GM23338 (cell line): ENCODE results near the gene FHOD1. TPM values are rescaled to one million over a fixed set of nuclear protein-coding genes. Genes with fewer than 3 reads are reported as not detected.

Experiments used
- ATAC-seq: fragments of 200-7000 bp; cut with Tn5 transposase; 3 replicates; pipeline ENCODE4 v1.9.1; 2020
- DNase-seq: peaks from one replicate; pipeline ENCODE4 v3.0.0-alpha.2; 2015; ENCODE audit warnings: low spot score
- H2AFZ ChIP-seq: fragments of 200-600 bp; sonication (generic); 2 replicates; pipeline ENCODE4 v1.8.0; 2016; ENCODE audit warnings: antibody characterized with exemption, mild to moderate bottlenecking, moderate library complexity
- H3F3A ChIP-seq: fragments of 200-600 bp; sonication (generic); replicated peaks from 2 replicates; pipeline ENCODE4 v1.8.0; 2017; ENCODE audit warnings: antibody characterized with exemption, mixed run types, low read depth
- H3K27ac ChIP-seq: fragments of 200-600 bp; sonication (generic); 2 replicates; pipeline ENCODE4 v1.6.1; 2016; ENCODE audit warnings: low read depth
- H3K27me3 ChIP-seq: fragments of 200-600 bp; sonication (generic); 2 replicates; pipeline ENCODE4 v1.8.0; 2016; ENCODE audit warnings: mild to moderate bottlenecking, mixed run types, moderate library complexity; ENCODE audit not compliant: insufficient read depth
- H3K36me3 ChIP-seq: fragments of 200-600 bp; sonication (generic); 2 replicates; pipeline ENCODE4 v1.8.0; 2016; ENCODE audit warnings: mild to moderate bottlenecking; ENCODE audit not compliant: insufficient read depth
- H3K4me1 ChIP-seq: fragments of 200-600 bp; sonication (generic); 2 replicates; pipeline ENCODE4 v1.8.0; 2016; ENCODE audit warnings: mild to moderate bottlenecking, moderate library complexity; ENCODE audit not compliant: insufficient read depth
- H3K4me2 ChIP-seq: fragments of 200-600 bp; sonication (generic); 2 replicates; pipeline ENCODE4 v1.7.1; 2017; ENCODE audit warnings: mixed run types
- H3K4me3 ChIP-seq: fragments of 200-600 bp; sonication (generic); 2 replicates; pipeline ENCODE4 v1.6.1; 2016; ENCODE audit warnings: mixed run types
- H3K79me2 ChIP-seq: fragments of 200-600 bp; sonication (generic); replicated peaks from 2 replicates; pipeline ENCODE4 v1.8.0; 2017; ENCODE audit warnings: mild to moderate bottlenecking; ENCODE audit not compliant: insufficient read depth
- H3K9me2 ChIP-seq: fragments of 200-600 bp; sonication (generic); 2 replicates; pipeline ENCODE4 v1.8.0; 2017; ENCODE audit not compliant: insufficient read depth
- H4K20me1 ChIP-seq: fragments of 200-600 bp; sonication (generic); replicated peaks from 2 replicates; pipeline ENCODE4 v1.8.0; 2017; ENCODE audit warnings: mild to moderate bottlenecking; ENCODE audit not compliant: insufficient read depth
- H3K27ac Mint-ChIP-seq: 2 replicates; pipeline ENCODE4 v1.8.0; 2020; ENCODE audit warnings: inconsistent platforms, mild to moderate bottlenecking, moderate library complexity, mixed read lengths
- H3K27me3 Mint-ChIP-seq: 3 replicates; pipeline ENCODE4 v1.8.0; 2022; ENCODE audit warnings: low read depth, mild to moderate bottlenecking, moderate library complexity, mixed read lengths, inconsistent platforms; ENCODE audit not compliant: insufficient read depth, poor library complexity
- H3K36me3 Mint-ChIP-seq: 3 replicates; pipeline ENCODE4 v1.8.0; 2021; ENCODE audit warnings: low read depth, mild to moderate bottlenecking, inconsistent platforms, moderate library complexity, mixed read lengths
- H3K4me1 Mint-ChIP-seq: 3 replicates; pipeline ENCODE4 v1.8.0; 2020; ENCODE audit warnings: mild to moderate bottlenecking, inconsistent platforms, mixed read lengths
- H3K4me3 Mint-ChIP-seq: 3 replicates; pipeline ENCODE4 v1.8.0; 2021; ENCODE audit warnings: moderate library complexity, mild to moderate bottlenecking, inconsistent platforms, mixed read lengths
- H3K9me3 Mint-ChIP-seq: 3 replicates; pipeline ENCODE4 v1.8.0; 2020; ENCODE audit warnings: moderate library complexity, mild to moderate bottlenecking, inconsistent platforms, mixed read lengths
- CREB1 ChIP-seq: fragments of 250-450 bp; sonication (Bioruptor Pico); IDR thresholded peaks from 2 replicates; pipeline ENCODE4 v1.5.0; 2020; ENCODE audit warnings: low read depth, mild to moderate bottlenecking, moderate library complexity
- EZH2 ChIP-seq: fragments of 200-600 bp; sonication (generic); IDR thresholded peaks from one replicate; pipeline ENCODE4 v1.8.0; 2017; ENCODE audit warnings: antibody characterized with exemption, mild to moderate bottlenecking, low read depth; ENCODE audit not compliant: unreplicated experiment
- EZH2phosphoT487 ChIP-seq: fragments of 200-600 bp; sonication (generic); IDR thresholded peaks from one replicate; pipeline ENCODE4 v1.8.1; 2018; ENCODE audit warnings: antibody characterized with exemption; ENCODE audit not compliant: unreplicated experiment
- JUNB ChIP-seq: IDR thresholded peaks from one replicate; pipeline ENCODE4 v1.6.1; 2016; ENCODE audit warnings: antibody characterized with exemption; ENCODE audit not compliant: unreplicated experiment
- NANOG ChIP-seq: IDR thresholded peaks from 2 replicates; pipeline ENCODE4 v1.6.1; 2016; ENCODE audit warnings: antibody characterized with exemption, borderline replicate concordance
- POLR2AphosphoS5 ChIP-seq: IDR thresholded peaks from 2 replicates; pipeline ENCODE4 v1.6.1; 2016; ENCODE audit warnings: antibody characterized with exemption, low read depth
- ZNF114 ChIP-seq: fragments of 250-450 bp; sonication (Bioruptor Pico); IDR thresholded peaks from 2 replicates; pipeline ENCODE4 v1.5.0; 2020; ENCODE audit warnings: mild to moderate bottlenecking, moderate library complexity
- ZNF331 ChIP-seq: fragments of 250-450 bp; sonication (Bioruptor Pico); IDR thresholded peaks from 2 replicates; pipeline ENCODE4 v1.5.0; 2020; ENCODE audit warnings: low read depth, mild to moderate bottlenecking, moderate library complexity
- polyA plus RNA-seq: library from polyadenylated mRNA; unstranded; fragments of >200 nt; fragmentation: Nextera tagmentation; extraction: Ambion mirVana; gene quantifications from 2 replicates; pipeline ENCODE4 v1.2.1, GENCODE V29; 2016
- total RNA-seq: library from RNA; depleted of rRNA; stranded (reverse); fragments of >200 nt; shearing (Covaris generic); gene quantifications from 2 replicates; pipeline ENCODE4 v1.2.3, GENCODE V29; 2014
- TF ChIP-seq, protein P1 (sequence below): IDR thresholded peaks from one replicate; pipeline ENCODE4 v1.6.1; 2018; ENCODE audit warnings: antibody characterized with exemption; ENCODE audit not compliant: unreplicated experiment
- TF ChIP-seq, protein P2 (sequence below), 2 experiments: fragments of 200-600 bp in 1 of 2; sonication (generic) in 1 of 2; conservative IDR thresholded peaks; 2 replicates each; pipeline versions ENCODE4 v1.5.1 to v1.6.1; 2016 to 2017; ENCODE audit warnings: antibody characterized with exemption in 2 of 2, low read depth in 2 of 2, mild to moderate bottlenecking in 2 of 2, moderate library complexity in 1 of 2
- TF ChIP-seq, protein P3 (sequence below): IDR thresholded peaks from 2 replicates; pipeline ENCODE4 v1.6.1; 2016; ENCODE audit warnings: antibody characterized with exemption

Gene FHOD1
- total and polyA plus RNA-seq, 2 experiments from 2014 or later, result 26.2 to 52.7 TPM

DNA sequence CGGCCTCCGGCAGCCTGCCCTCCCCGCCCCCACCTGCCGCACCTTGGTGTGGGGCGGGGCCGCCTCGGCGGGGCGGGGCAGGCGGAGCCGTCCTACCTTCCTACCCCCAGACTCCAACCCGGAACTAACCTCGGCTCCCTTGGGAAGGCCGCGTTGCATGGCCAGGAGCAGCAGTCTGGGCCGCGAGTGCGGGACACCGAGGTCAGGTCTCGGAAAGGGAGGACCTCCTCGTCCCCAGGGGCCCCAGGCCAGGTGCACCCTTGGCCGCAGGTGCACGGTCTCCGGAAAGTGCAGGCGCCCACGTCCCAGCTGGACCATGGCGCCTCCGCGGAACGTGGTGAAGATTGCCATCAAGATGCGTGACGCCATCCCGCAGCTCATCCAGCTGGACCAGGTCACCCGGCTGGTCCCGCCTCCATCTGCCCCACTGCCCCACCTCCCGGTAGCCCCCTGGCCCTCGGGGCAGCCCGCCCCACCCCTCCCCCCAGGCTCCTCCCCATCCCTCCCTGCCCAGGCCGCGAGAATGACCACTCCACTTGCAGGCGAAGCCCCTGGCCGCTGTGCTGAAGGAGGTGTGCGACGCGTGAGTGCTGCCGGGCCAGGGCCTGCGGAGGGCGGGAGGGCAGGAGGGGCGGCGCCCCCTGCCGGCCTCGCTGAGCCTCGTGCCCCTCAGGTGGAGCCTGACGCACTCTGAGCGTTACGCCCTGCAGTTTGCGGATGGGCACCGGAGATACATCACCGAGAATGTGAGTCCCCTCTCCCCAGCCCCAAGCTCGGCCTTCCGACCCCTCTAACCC is 48.1 kb downstream of the FHOD1 start, which contains the start of gene ELMO3:
Gene ELMO3, plus strand, starts transcription at position 121 of the 797 bp plus-strand sequence. Its CDS starts 196 bp downstream, at position 317.
- peak within 1 kb of the TSS; percentile 96 for H2AFZ ChIP-seq
- peak within 1 kb of the TSS; percentile 78 for H3K27ac ChIP-seq
- peak within 1 kb of the TSS; percentile 79 for H3K4me3 ChIP-seq

More for the DNA sequence above, 48.1 kb downstream of the FHOD1 start, which contains the start of gene ELMO3:
- Mint-ChIP-seq H3K4me3 (peak within 1 kb of the TSS; percentile 86), H3K9me3 (no peaks in the 10 kb centered on the region), H3K27me3 (peaks cover 16% of the 10 kb centered on the region), H3K4me1 (peaks cover 6% of the 10 kb centered on the region), H3K36me3 (peaks cover 41% of the 10 kb centered on the region), H3K27ac (peak within 1 kb of the TSS; percentile 83)
- H3K79me2 ChIP-seq, result no peaks in the 10 kb centered on the region
- peaks cover 18% of the 10 kb centered on the region; the same call in 1 of the 2 replicates for H3F3A ChIP-seq
- DNase-seq (peak; percentile 89), ATAC-seq (peak; percentile 87)
- H3K27me3 ChIP-seq, result no peaks in the 10 kb centered on the region
- no peak for TF ChIP-seq EZH2
- no peak for TF ChIP-seq ZNF331 (CRISPR knock-in tag)
- TF ChIP-seq, protein P1, sequence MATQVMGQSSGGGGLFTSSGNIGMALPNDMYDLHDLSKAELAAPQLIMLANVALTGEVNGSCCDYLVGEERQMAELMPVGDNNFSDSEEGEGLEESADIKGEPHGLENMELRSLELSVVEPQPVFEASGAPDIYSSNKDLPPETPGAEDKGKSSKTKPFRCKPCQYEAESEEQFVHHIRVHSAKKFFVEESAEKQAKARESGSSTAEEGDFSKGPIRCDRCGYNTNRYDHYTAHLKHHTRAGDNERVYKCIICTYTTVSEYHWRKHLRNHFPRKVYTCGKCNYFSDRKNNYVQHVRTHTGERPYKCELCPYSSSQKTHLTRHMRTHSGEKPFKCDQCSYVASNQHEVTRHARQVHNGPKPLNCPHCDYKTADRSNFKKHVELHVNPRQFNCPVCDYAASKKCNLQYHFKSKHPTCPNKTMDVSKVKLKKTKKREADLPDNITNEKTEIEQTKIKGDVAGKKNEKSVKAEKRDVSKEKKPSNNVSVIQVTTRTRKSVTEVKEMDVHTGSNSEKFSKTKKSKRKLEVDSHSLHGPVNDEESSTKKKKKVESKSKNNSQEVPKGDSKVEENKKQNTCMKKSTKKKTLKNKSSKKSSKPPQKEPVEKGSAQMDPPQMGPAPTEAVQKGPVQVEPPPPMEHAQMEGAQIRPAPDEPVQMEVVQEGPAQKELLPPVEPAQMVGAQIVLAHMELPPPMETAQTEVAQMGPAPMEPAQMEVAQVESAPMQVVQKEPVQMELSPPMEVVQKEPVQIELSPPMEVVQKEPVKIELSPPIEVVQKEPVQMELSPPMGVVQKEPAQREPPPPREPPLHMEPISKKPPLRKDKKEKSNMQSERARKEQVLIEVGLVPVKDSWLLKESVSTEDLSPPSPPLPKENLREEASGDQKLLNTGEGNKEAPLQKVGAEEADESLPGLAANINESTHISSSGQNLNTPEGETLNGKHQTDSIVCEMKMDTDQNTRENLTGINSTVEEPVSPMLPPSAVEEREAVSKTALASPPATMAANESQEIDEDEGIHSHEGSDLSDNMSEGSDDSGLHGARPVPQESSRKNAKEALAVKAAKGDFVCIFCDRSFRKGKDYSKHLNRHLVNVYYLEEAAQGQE, result peak; percentile 44
- TF ChIP-seq, protein P2, sequence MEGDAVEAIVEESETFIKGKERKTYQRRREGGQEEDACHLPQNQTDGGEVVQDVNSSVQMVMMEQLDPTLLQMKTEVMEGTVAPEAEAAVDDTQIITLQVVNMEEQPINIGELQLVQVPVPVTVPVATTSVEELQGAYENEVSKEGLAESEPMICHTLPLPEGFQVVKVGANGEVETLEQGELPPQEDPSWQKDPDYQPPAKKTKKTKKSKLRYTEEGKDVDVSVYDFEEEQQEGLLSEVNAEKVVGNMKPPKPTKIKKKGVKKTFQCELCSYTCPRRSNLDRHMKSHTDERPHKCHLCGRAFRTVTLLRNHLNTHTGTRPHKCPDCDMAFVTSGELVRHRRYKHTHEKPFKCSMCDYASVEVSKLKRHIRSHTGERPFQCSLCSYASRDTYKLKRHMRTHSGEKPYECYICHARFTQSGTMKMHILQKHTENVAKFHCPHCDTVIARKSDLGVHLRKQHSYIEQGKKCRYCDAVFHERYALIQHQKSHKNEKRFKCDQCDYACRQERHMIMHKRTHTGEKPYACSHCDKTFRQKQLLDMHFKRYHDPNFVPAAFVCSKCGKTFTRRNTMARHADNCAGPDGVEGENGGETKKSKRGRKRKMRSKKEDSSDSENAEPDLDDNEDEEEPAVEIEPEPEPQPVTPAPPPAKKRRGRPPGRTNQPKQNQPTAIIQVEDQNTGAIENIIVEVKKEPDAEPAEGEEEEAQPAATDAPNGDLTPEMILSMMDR (conservative IDR thresholded peaks at IDR 0.05; ENCODE audit: low read depth in 2 of 2), result peak; percentile 52 to 89
- peak; percentile 55 for TF ChIP-seq CREB1
- TF ChIP-seq POLR2AphosphoS5, result peak; percentile 61
- TF ChIP-seq JUNB, result no peak
- TF ChIP-seq, protein P3, sequence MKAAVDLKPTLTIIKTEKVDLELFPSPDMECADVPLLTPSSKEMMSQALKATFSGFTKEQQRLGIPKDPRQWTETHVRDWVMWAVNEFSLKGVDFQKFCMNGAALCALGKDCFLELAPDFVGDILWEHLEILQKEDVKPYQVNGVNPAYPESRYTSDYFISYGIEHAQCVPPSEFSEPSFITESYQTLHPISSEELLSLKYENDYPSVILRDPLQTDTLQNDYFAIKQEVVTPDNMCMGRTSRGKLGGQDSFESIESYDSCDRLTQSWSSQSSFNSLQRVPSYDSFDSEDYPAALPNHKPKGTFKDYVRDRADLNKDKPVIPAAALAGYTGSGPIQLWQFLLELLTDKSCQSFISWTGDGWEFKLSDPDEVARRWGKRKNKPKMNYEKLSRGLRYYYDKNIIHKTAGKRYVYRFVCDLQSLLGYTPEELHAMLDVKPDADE, result no peak
- TF ChIP-seq NANOG, result no peak
- TF ChIP-seq ZNF114 (CRISPR knock-in tag), result no peak
- no peak for TF ChIP-seq EZH2phosphoT487
- no peaks in the 10 kb centered on the region for H3K9me2 ChIP-seq
- peaks cover 20% of the 10 kb centered on the region; the same call in 1 of the 2 replicates for H3K36me3 ChIP-seq
- H3K4me2 ChIP-seq, result peak within 1 kb of the TSS; percentile 92
- H3K4me1 ChIP-seq, result peaks cover 9% of the 10 kb centered on the region
- H4K20me1 ChIP-seq, result peaks cover 9% of the 10 kb centered on the region; the same call in 1 of the 2 replicates
